Activated CD4-positive, CD25-positive, alpha-beta regulatory T cell (primary cell): ENCODE data around the gene CELF4.
"Not testable (repeated sequence)": the region's sequence is repeated elsewhere in the genome, so short reads cannot be mapped to it uniquely, and the experiment has no call there.

Experiments
- DNase-seq, 4 experiments: peaks; one replicate each; lab custom pipeline; 2025; lab: John Stamatoyannopoulos, UW

CELF4 gene

GRCh38 chr18:37465958-37466357 is 99.6 kb downstream of the CELF4 start:
- no peak for DNase-seq

- DNase-seq = no peak
These were observed 101.3 kb downstream of the CELF4 start for GRCh38 chr18:37464257-37464656.

- not testable (repeated sequence) for DNase-seq
These were observed 104.3 kb downstream of the CELF4 start for GRCh38 chr18:37461329-37461728.

- no peak for DNase-seq
These were observed 105.0 kb downstream of the CELF4 start for GRCh38 chr18:37460604-37461003.

GRCh38 chr18:37458697-37459096 is 106.9 kb downstream of the CELF4 start:
- no peak for DNase-seq

- no peak for DNase-seq
These were observed 107.8 kb downstream of the CELF4 start for GRCh38 chr18:37457753-37458152.

GRCh38 chr18:37457341-37457740 is 108.3 kb downstream of the CELF4 start:
- no peak for DNase-seq

- no peak for DNase-seq
These were observed 108.7 kb downstream of the CELF4 start for GRCh38 chr18:37456873-37457272.

- no peak for DNase-seq
These were observed 109.2 kb downstream of the CELF4 start for GRCh38 chr18:37456395-37456794.

GRCh38 chr18:37453752-37454151 is 111.8 kb downstream of the CELF4 start:
- DNase-seq = no peak

GRCh38 chr18:37452682-37453385 is 112.8 kb downstream of the CELF4 start:
- no peak for DNase-seq

- no peak for DNase-seq
These were observed 113.6 kb downstream of the CELF4 start for GRCh38 chr18:37452015-37452414.

- DNase-seq = no peak
These were observed 114.3 kb downstream of the CELF4 start for GRCh38 chr18:37451239-37451825.

GRCh38 chr18:37450434-37451132 is 115.0 kb downstream of the CELF4 start:
- no peak for DNase-seq

GRCh38 chr18:37449618-37450017 is 116.0 kb downstream of the CELF4 start:
- DNase-seq = no peak

- DNase-seq = no peak
These were observed 116.7 kb downstream of the CELF4 start for GRCh38 chr18:37448946-37449345.

GRCh38 chr18:37447962-37448888 is 117.4 kb downstream of the CELF4 start:
- DNase-seq = no peak

GRCh38 chr18:37445836-37446235 is 119.8 kb downstream of the CELF4 start:
- no peak for DNase-seq

GRCh38 chr18:37445368-37445767 is 120.2 kb downstream of the CELF4 start:
- DNase-seq = no peak

- DNase-seq = no peak
These were observed 122.1 kb downstream of the CELF4 start for GRCh38 chr18:37443325-37444055.

- DNase-seq = no peak
These were observed 123.1 kb downstream of the CELF4 start for GRCh38 chr18:37442477-37442876.
